Spleen (tissue), 11 donors: ENCODE measurements around the gene FAM117A. TPM values are rescaled to one million over a fixed set of nuclear protein-coding genes. Genes with fewer than 3 reads are reported as not detected.
"Not testable (repeated sequence)": the region's sequence is repeated elsewhere in the genome, so short reads cannot be mapped to it uniquely, and the experiment has no call there.

Source experiments
- DNase-seq: peaks from one replicate; pipeline ENCODE4 v3.0.0-alpha.2; 2020
- H3K27ac ChIP-seq, 8 donors: fragments of 200-600 bp; sonication (generic) in 7 of 8; 1 replicate in 4 of 8; 2 replicates in 4 of 8; pipeline versions ENCODE4 v1.5.0 to v1.8.0; 2016 to 2021; ENCODE audit warnings: inconsistent platforms in 4 of 8, mild to moderate bottlenecking in 4 of 8, moderate library complexity in 1 of 8
- H3K27me3 ChIP-seq, 7 donors: fragments of 200-600 bp; sonication (generic) in 6 of 7; replicated peaks in 1 of 7; 1 replicate in 4 of 7; 2 replicates in 3 of 7; pipeline versions ENCODE4 v1.5.0 to v1.8.0; 2016 to 2021; ENCODE audit warnings: inconsistent platforms in 3 of 7, mild to moderate bottlenecking in 1 of 7
- H3K36me3 ChIP-seq, 6 donors: fragments of 200-600 bp; sonication (generic) in 5 of 6; 1 replicate in 4 of 6; 2 replicates in 2 of 6; pipeline versions ENCODE4 v1.5.0 to v1.8.0; 2016 to 2021; ENCODE audit warnings: inconsistent platforms in 2 of 6
- H3K4me1 ChIP-seq, 6 donors: fragments of 200-600 bp; sonication (generic) in 5 of 6; 1 replicate in 3 of 6; 2 replicates in 3 of 6; pipeline versions ENCODE4 v1.5.0 to v1.8.0; 2016 to 2021; ENCODE audit warnings: inconsistent platforms in 3 of 6
- H3K4me3 ChIP-seq, 8 donors: fragments of 200-600 bp; sonication (generic) in 7 of 8; 1 replicate in 4 of 8; 2 replicates in 4 of 8; pipeline versions ENCODE4 v1.5.0 to v1.8.0; 2016 to 2021; ENCODE audit warnings: inconsistent platforms in 4 of 8, mild to moderate bottlenecking in 4 of 8, moderate library complexity in 2 of 8
- H3K9me3 ChIP-seq, 8 donors: fragments of 200-600 bp; sonication (generic) in 7 of 8; 1 replicate in 4 of 8; 2 replicates in 4 of 8; pipeline versions ENCODE4 v1.5.0 to v1.8.0; 2016 to 2021; ENCODE audit warnings: inconsistent platforms in 4 of 8
- CTCF ChIP-seq, 11 experiments: fragments of 200-600 bp in 7 of 11; fragments of 450-650 bp in 4 of 11; sonication (generic) in 4 of 11; IDR thresholded peaks in 8 of 11; conservative IDR thresholded peaks in 3 of 11; 1 replicate in 7 of 11; 2 replicates in 4 of 11; pipeline versions ENCODE4 v1.4.0 to v1.8.0; 2016 to 2021; ENCODE audit warnings: antibody characterized with exemption in 11 of 11, inconsistent platforms in 4 of 11, mild to moderate bottlenecking in 1 of 11
- POLR2A ChIP-seq, 3 donors: fragments of 450-650 bp; IDR thresholded peaks; one replicate each; pipeline ENCODE4 v1.5.1; 2017; ENCODE audit warnings: antibody characterized with exemption in 3 of 3, mild to moderate bottlenecking in 1 of 3
- POLR2AphosphoS5 ChIP-seq, 3 donors: sonication (generic); formaldehyde crosslinking; IDR thresholded peaks; one replicate each; pipeline ENCODE4 v1.5.1; 2017; ENCODE audit warnings: antibody characterized with exemption in 3 of 3
- WGBS, 5 donors: extraction: QIAGEN DNeasy Blood & Tissue Kit in 3 of 5; methylation state at CpG; one replicate each; pipeline versions ENCODE4 v1.1.5 to v1.1.7; 2013 to 2018; 5-methylcytosine and 5-hydroxymethylcytosine counted together
- intact Hi-C: fragments of 100-400 bp; cut with DNase I; formaldehyde crosslinking; loops from one replicate; pipeline ENCODE4 v1.15.0; 2023; ENCODE audit warnings: low total_unique reads
- polyA plus RNA-seq, 3 donors: library from polyadenylated mRNA; stranded (reverse); fragments of 200-250 nt; gene quantifications; one replicate each; pipeline ENCODE4 v1.2.1, GENCODE V29; 2013
- total RNA-seq, 7 donors: library from RNA; depleted of rRNA in 3 of 7; stranded (reverse); fragments of >200 nt in 3 of 7; fragmentation: NEBNext Ultra II Directional in 4 of 7; extraction: Animal tissue kit (Norgen Biotek cat#: 25700) in 4 of 7; gene quantifications; one replicate each; pipeline versions ENCODE4 v1.1.0 to v1.2.1, GENCODE V29; 2016 to 2021
- donor health status: healthy with polysubstance abuse.
- donor health status: DM: no; HTN: no; CAD: no; lungs with moderate emphysema.
- donor health status: DM: no; HTN: no; CAD: no.
- donor health status: Bipolar disorder and iron deficiency.
- donor health status: healthy.
- donor health status: DM: no; HTN: no; CAD: no.
- donor health status: DM: yes; HTN: yes; CAD: no.

FAM117A gene
- total and polyA plus RNA-seq, 10 donors: 15.6 to 87.4 (median 47.4) TPM

- TF ChIP-seq CTCF (IDR thresholded peaks at IDR 0.05 in 8 of 11, conservative IDR thresholded peaks at IDR 0.05 in 3 of 11) (no peak), POLR2A (IDR thresholded peaks at IDR 0.05) (no peak)
- WGBS, 5 donors: 21 to 36% (median 32%) methylated on average over 6 of the region's 6 CpGs
- DNase-seq: no peak
- Histone ChIP-seq H3K9me3 (no peaks in the 10 kb centered on the region), H3K27me3 (no peaks in the 10 kb centered on the region), H3K27ac (peak overlapping the region; percentile 6 to 92 (median 64)), H3K36me3 (peaks cover 0 to 19% (median 7%) of the 10 kb centered on the region in 6 donors), H3K4me1 (peaks cover 28 to 71% (median 55%) of the 10 kb centered on the region in 6 donors), H3K4me3 (peak overlapping the region; percentile 20 to 96 (median 84))
- intact Hi-C loops: no loop called here
These were observed 1.6 kb downstream of the FAM117A start for GRCh38 chr17:49762151-49762941.

- no peak for TF ChIP-seq POLR2AphosphoS5 (IDR thresholded peaks at IDR 0.05)
- TF ChIP-seq POLR2A (IDR thresholded peaks at IDR 0.05): no peak
- no peak for TF ChIP-seq CTCF (IDR thresholded peaks at IDR 0.05 in 8 of 11, conservative IDR thresholded peaks at IDR 0.05 in 3 of 11)
- peaks cover 31 to 84% (median 66%) of the 10 kb centered on the region in 6 donors for H3K4me1 ChIP-seq
- intact Hi-C loops: no loop called here
- H3K36me3 ChIP-seq: peaks cover 0 to 29% (median 7%) of the 10 kb centered on the region in 6 donors
- no peaks in the 10 kb centered on the region for H3K9me3 ChIP-seq
- no peaks in the 10 kb centered on the region for H3K27me3 ChIP-seq
- DNase-seq: no peak
- H3K4me3 ChIP-seq: peak overlapping the region in 1 of 8 donors; percentile 90
- 33 to 45% (median 41%) methylated on average over 6 of the region's 6 CpGs for WGBS, 5 donors
- H3K27ac ChIP-seq: peak overlapping the region in 7 of 8 donors; percentile 10 to 92 (median 90)
These were observed 2.9 kb downstream of the FAM117A start for GRCh38 chr17:49760932-49761558.

- WGBS, 5 donors: 76 to 97% (median 84%) methylated on average over 1 of the region's 1 CpG
- TF ChIP-seq CTCF (IDR thresholded peaks at IDR 0.05 in 8 of 11, conservative IDR thresholded peaks at IDR 0.05 in 3 of 11): no peak
- no peak for TF ChIP-seq POLR2AphosphoS5 (IDR thresholded peaks at IDR 0.05)
- no peak for TF ChIP-seq POLR2A (IDR thresholded peaks at IDR 0.05)
- Histone ChIP-seq H3K4me1 (peaks cover 36 to 91% (median 74%) of the 10 kb centered on the region in 6 donors), H3K4me3 (no peak overlapping the region), H3K27ac (peak overlapping the region in 5 of 8 donors; percentile 10 to 92 (median 90)), H3K9me3 (no peaks in the 10 kb centered on the region), H3K27me3 (no peaks in the 10 kb centered on the region), H3K36me3 (peaks cover 0 to 31% (median 7%) of the 10 kb centered on the region in 6 donors)
- no peak for DNase-seq
- intact Hi-C loops: no loop called here
These were observed 3.6 kb downstream of the FAM117A start for GRCh38 chr17:49760296-49760695.

GRCh38 chr17:49759203-49759602 is 4.7 kb downstream of the FAM117A start:
- no peak for TF ChIP-seq POLR2AphosphoS5 (IDR thresholded peaks at IDR 0.05)
- no peak for TF ChIP-seq POLR2A (IDR thresholded peaks at IDR 0.05)
- TF ChIP-seq CTCF (IDR thresholded peaks at IDR 0.05 in 8 of 11, conservative IDR thresholded peaks at IDR 0.05 in 3 of 11): no peak
- WGBS, 5 donors: 74 to 84% (median 80%) methylated on average over 3 of the region's 3 CpGs
- Histone ChIP-seq H3K9me3 (no peaks in the 10 kb centered on the region), H3K27ac (peak overlapping the region in 5 of 8 donors; percentile 6 to 92 (median 26)), H3K27me3 (no peaks in the 10 kb centered on the region), H3K4me3 (no peak overlapping the region), H3K36me3 (peaks cover 0 to 34% (median 7%) of the 10 kb centered on the region in 6 donors), H3K4me1 (peaks cover 39 to 93% (median 79%) of the 10 kb centered on the region in 6 donors)
- no peak for DNase-seq
- intact Hi-C loops: no loop called here

GRCh38 chr17:49758464-49759010 is 5.4 kb downstream of the FAM117A start:
- intact Hi-C loops, H3K9me3 ChIP-seq, H3K4me3 ChIP-seq, DNase-seq, H3K27me3 ChIP-seq: not testable (repeated sequence)
- H3K27ac ChIP-seq: peak overlapping the region in 3 of 8 donors; percentile 26 to 92 (median 90)
- peaks cover 41 to 100% (median 85%) of the 10 kb centered on the region in 6 donors for H3K4me1 ChIP-seq
- peaks cover 0 to 34% (median 7%) of the 10 kb centered on the region in 6 donors for H3K36me3 ChIP-seq
- WGBS, 5 donors: 89 to 95% (median 91%) methylated on average over 8 of the region's 8 CpGs
